Gastroesophageal sphincter (tissue), 3 donors: ENCODE data around the gene PARD6G.

Source experiments
- EP300 ChIP-seq: sonication (generic); formaldehyde crosslinking; IDR thresholded peaks from one replicate; pipeline ENCODE4 v1.6.1; 2017; ENCODE audit warnings: antibody characterized with exemption, mild to moderate bottlenecking
- TF ChIP-seq, protein P1 (sequence below), 4 experiments: fragments of 200-600 bp in 2 of 4; fragments of 450-650 bp in 2 of 4; sonication (generic) in 1 of 4; IDR thresholded peaks; one replicate each; pipeline ENCODE4 v1.5.1; 2017 to 2019; ENCODE audit warnings: antibody characterized with exemption in 4 of 4, mild to moderate bottlenecking in 2 of 4, moderate library complexity in 2 of 4

DNA sequence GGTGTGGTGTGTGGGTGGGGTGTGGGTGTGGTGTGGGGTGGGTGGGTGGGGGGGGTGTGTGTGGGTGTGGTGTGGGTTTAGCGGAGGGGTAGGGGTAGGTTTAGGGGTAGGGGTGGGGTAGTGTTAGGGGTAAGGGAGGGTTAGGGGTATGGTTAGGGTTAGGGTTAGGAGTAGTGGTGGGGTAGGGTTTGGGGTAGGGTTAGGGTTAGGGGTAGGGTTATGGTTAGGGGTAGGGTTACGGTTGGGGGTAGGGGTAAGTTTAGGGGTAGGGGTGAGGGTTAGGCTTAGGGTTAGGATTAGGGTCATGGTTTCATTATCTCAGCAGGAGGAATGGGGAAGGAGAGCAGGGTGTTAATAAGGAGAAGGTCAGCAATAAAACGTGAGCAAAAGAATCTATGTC lies 11.3 kb upstream of the PARD6G start:
- TF ChIP-seq, protein P1, sequence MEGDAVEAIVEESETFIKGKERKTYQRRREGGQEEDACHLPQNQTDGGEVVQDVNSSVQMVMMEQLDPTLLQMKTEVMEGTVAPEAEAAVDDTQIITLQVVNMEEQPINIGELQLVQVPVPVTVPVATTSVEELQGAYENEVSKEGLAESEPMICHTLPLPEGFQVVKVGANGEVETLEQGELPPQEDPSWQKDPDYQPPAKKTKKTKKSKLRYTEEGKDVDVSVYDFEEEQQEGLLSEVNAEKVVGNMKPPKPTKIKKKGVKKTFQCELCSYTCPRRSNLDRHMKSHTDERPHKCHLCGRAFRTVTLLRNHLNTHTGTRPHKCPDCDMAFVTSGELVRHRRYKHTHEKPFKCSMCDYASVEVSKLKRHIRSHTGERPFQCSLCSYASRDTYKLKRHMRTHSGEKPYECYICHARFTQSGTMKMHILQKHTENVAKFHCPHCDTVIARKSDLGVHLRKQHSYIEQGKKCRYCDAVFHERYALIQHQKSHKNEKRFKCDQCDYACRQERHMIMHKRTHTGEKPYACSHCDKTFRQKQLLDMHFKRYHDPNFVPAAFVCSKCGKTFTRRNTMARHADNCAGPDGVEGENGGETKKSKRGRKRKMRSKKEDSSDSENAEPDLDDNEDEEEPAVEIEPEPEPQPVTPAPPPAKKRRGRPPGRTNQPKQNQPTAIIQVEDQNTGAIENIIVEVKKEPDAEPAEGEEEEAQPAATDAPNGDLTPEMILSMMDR (IDR thresholded peaks at IDR 0.05) = no peak
- TF ChIP-seq EP300 = no peak
